Endodermal cell (in vitro differentiated cells): Measurements from ENCODE around the gene NPAS3. TPM values are rescaled to one million over a fixed set of nuclear protein-coding genes. Genes with fewer than 3 reads are reported as not detected.

Source experiments
- DNase-seq: peaks from one replicate; pipeline ENCODE4 v3.0.0-alpha.2; 2017
- H3K27ac ChIP-seq: 2 replicates; pipeline ENCODE4 v1.5.1; 2013; ENCODE audit warnings: mild to moderate bottlenecking, low read depth, low read length, moderate library complexity
- H3K27me3 ChIP-seq: 2 replicates; pipeline ENCODE4 v1.6.1; 2013; ENCODE audit warnings: mild to moderate bottlenecking, low read length, moderate library complexity; ENCODE audit not compliant: insufficient read depth, control insufficient read depth, poor library complexity, severe bottlenecking
- H3K36me3 ChIP-seq: 2 replicates; pipeline ENCODE4 v1.7.0; 2013; ENCODE audit warnings: mild to moderate bottlenecking, low read length, moderate library complexity; ENCODE audit not compliant: control insufficient read depth, insufficient read depth
- H3K4me1 ChIP-seq: one replicate; pipeline ENCODE4 v1.7.0; 2013; ENCODE audit warnings: low read length; ENCODE audit not compliant: control insufficient read depth, insufficient read depth
- H3K4me3 ChIP-seq: 2 replicates; pipeline ENCODE4 v1.5.1; 2013; ENCODE audit warnings: mild to moderate bottlenecking, low read length, moderate library complexity
- H3K9ac ChIP-seq: 2 replicates; pipeline ENCODE4 v1.6.1; 2013; ENCODE audit warnings: mild to moderate bottlenecking, low read length, moderate library complexity; ENCODE audit not compliant: poor library complexity, severe bottlenecking; ENCODE audit errors: extremely low read depth
- H3K9me3 ChIP-seq: 2 replicates; pipeline ENCODE4 v1.6.1; 2013; ENCODE audit warnings: mild to moderate bottlenecking, low read length, moderate library complexity; ENCODE audit not compliant: control insufficient read depth
- H3K27ac Mint-ChIP-seq: 2 replicates; pipeline ENCODE4 v1.8.0; 2020; ENCODE audit warnings: mixed read lengths
- H3K27me3 Mint-ChIP-seq: 2 replicates; pipeline ENCODE4 v1.8.0; 2021; ENCODE audit warnings: mild to moderate bottlenecking, mixed read lengths; ENCODE audit not compliant: insufficient read depth
- H3K36me3 Mint-ChIP-seq: 2 replicates; pipeline ENCODE4 v1.8.0; 2020; ENCODE audit warnings: low read depth, mixed read lengths
- H3K4me1 Mint-ChIP-seq: 2 replicates; pipeline ENCODE4 v1.8.0; 2020; ENCODE audit warnings: mixed read lengths
- H3K4me3 Mint-ChIP-seq: 2 replicates; pipeline ENCODE4 v1.8.0; 2020; ENCODE audit warnings: mild to moderate bottlenecking, moderate library complexity, mixed read lengths
- H3K9me3 Mint-ChIP-seq: 2 replicates; pipeline ENCODE4 v1.8.0; 2020; ENCODE audit warnings: mild to moderate bottlenecking, mixed read lengths
- WGBS, 2 experiments: methylation state at CpG; one replicate each; pipeline versions ENCODE4 v1.1.5 to v1.1.7; 2013; ENCODE audit warnings: missing lambda C conversion rate in 2 of 2, mixed read lengths in 1 of 2; ENCODE audit not compliant: insufficient coverage in 1 of 2, insufficient read length in 1 of 2; 5-methylcytosine and 5-hydroxymethylcytosine counted together
- total RNA-seq, 2 donors: library from RNA; stranded (reverse); fragmentation: NEBNext Ultra II Directional in 1 of 2; extraction: Animal tissue kit (Norgen Biotek cat#: 25700) in 1 of 2; gene quantifications; 2 replicates in 1 of 2; 3 replicates in 1 of 2; pipeline ENCODE4 v1.2.1, GENCODE V29; 2021
- TF ChIP-seq, protein P1 (sequence below): fragments of 200-600 bp; sonication (generic); conservative IDR thresholded peaks from 2 replicates; pipeline ENCODE4 v1.5.0; 2021; ENCODE audit warnings: antibody characterized with exemption, mild to moderate bottlenecking

Gene NPAS3
- total RNA-seq, 2 donors from 2014 or later, result 1.4 to 1.6 TPM

DNA sequence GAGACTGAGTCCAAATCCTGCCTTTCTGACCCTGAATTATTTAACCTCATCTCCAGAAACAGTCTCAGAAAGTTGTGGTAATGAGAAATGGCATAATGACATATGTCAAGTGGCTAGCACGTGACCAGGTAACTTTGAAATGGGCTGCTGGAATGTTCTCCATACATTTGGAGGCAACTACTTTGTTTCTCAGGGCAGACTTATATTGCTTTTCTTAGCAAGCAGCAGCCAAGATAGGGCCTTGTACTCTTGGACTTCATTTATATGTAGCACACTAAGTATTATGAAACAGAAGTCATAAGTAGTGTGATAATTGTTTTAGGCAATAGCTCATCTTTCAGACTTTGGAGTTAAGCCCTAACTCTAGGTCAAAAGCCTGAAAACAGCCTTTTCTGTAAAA lies 494.7 kb downstream of the NPAS3 start:
- H3K9ac ChIP-seq, result no peak overlapping the region
- Mint-ChIP-seq H3K36me3 (no peaks in the 10 kb centered on the region), H3K27ac (no peak overlapping the region), H3K4me1 (no peaks in the 10 kb centered on the region), H3K9me3 (no peaks in the 10 kb centered on the region), H3K27me3 (no peaks in the 10 kb centered on the region), H3K4me3 (no peak overlapping the region)
- H3K4me1 ChIP-seq, result no peaks in the 10 kb centered on the region
- WGBS, 2 experiments, result 91 to 100% methylated on average over 1 of the region's 1 CpG
- no peak overlapping the region for H3K4me3 ChIP-seq
- DNase-seq, result no peak
- H3K36me3 ChIP-seq, result no peaks in the 10 kb centered on the region
- no peaks in the 10 kb centered on the region for H3K27me3 ChIP-seq
- H3K27ac ChIP-seq, result no peak overlapping the region
- H3K9me3 ChIP-seq, result no peaks in the 10 kb centered on the region
- TF ChIP-seq, protein P1, sequence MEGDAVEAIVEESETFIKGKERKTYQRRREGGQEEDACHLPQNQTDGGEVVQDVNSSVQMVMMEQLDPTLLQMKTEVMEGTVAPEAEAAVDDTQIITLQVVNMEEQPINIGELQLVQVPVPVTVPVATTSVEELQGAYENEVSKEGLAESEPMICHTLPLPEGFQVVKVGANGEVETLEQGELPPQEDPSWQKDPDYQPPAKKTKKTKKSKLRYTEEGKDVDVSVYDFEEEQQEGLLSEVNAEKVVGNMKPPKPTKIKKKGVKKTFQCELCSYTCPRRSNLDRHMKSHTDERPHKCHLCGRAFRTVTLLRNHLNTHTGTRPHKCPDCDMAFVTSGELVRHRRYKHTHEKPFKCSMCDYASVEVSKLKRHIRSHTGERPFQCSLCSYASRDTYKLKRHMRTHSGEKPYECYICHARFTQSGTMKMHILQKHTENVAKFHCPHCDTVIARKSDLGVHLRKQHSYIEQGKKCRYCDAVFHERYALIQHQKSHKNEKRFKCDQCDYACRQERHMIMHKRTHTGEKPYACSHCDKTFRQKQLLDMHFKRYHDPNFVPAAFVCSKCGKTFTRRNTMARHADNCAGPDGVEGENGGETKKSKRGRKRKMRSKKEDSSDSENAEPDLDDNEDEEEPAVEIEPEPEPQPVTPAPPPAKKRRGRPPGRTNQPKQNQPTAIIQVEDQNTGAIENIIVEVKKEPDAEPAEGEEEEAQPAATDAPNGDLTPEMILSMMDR, result no peak

DNA sequence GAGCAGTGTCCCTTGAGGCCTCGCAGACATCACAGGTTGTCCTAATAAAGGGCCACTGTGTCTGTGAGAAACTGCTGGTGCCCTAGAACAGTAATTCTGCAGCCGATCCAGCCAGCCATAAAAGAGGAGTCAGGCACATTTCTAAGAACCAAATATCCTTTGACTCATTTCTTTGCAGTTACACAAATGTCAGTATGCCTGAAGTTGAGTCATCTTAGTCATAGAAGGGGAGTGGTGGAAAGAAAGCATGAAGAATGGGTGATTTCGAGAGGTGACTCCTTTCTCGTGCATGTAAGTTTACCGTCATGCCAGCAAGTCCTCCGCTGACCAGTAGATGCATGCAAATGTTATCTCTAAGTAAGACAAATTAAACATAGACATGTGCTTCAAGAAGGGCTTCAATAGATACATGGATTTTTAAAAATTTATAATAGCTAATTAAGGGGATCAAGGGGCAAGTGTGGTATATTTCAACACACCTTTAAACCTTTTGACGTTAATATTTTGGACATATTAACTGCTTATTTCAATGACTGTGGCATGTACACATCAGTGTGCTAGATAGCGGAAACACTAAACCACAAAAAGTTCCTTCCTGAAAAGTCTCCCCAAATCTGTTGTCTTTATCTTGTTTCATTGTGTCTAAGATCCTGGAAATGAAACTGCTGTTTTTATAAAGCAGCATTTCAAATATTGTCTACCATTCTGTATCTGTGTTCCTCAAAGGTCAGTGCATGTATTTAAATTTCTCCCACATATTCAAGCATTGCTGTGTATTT lies 497.4 kb downstream of the NPAS3 start:
- Mint-ChIP-seq H3K27ac (no peak overlapping the region), H3K9me3 (no peaks in the 10 kb centered on the region), H3K4me3 (no peak overlapping the region), H3K27me3 (no peaks in the 10 kb centered on the region), H3K4me1 (no peaks in the 10 kb centered on the region), H3K36me3 (no peaks in the 10 kb centered on the region)
- Histone ChIP-seq H3K4me3 (no peak overlapping the region), H3K9me3 (no peaks in the 10 kb centered on the region), H3K9ac (no peak overlapping the region), H3K36me3 (no peaks in the 10 kb centered on the region), H3K27me3 (no peaks in the 10 kb centered on the region), H3K4me1 (no peaks in the 10 kb centered on the region), H3K27ac (no peak overlapping the region)
- 94 to 97% methylated on average over 5 to 8 of the region's 8 CpGs for WGBS, 2 experiments
- no peak for DNase-seq
- TF ChIP-seq, protein P1, result no peak

DNA sequence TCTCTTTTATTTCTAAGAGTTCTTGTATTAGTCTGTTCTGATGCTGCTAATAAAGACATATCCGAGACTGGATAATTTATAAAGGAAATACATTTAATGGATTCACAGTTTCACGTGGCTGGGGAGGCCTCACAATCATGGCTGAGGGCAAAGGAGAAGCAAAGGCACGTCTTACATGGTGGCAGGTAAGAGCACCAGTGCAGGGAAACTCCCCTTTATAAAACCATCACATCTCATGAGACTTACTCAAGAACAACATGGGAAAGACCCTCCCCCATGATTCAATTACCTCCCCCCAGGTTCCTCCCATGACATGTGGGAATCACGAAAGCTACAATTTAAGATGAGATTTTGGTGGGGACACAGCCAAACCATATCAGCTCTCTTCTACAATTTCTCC lies 503.0 kb downstream of the NPAS3 start:
- H3K4me3 Mint-ChIP-seq, result no peak overlapping the region
- Histone ChIP-seq H3K36me3 (no peaks in the 10 kb centered on the region), H3K4me1 (no peaks in the 10 kb centered on the region), H3K27me3 (no peaks in the 10 kb centered on the region), H3K9me3 (no peaks in the 10 kb centered on the region), H3K9ac (no peak overlapping the region), H3K27ac (no peak overlapping the region), H3K4me3 (no peak overlapping the region)
- DNase-seq, result no peak
- no peaks in the 10 kb centered on the region for H3K36me3 Mint-ChIP-seq
- TF ChIP-seq, protein P1, result no peak
- H3K27me3 Mint-ChIP-seq, result no peaks in the 10 kb centered on the region
- 94 to 97% methylated on average over 2 to 4 of the region's 4 CpGs for WGBS, 2 experiments
- no peak overlapping the region for H3K27ac Mint-ChIP-seq
- H3K4me1 Mint-ChIP-seq, result peaks cover 9% of the 10 kb centered on the region
- no peaks in the 10 kb centered on the region for H3K9me3 Mint-ChIP-seq
